ENCODE measurements around the gene ARHGDIG.

GRCh38 chr16:330741-331140 is 50.4 kb downstream of the ARHGDIG start:
- TF ChIP-seq CTCF (conservative IDR thresholded peaks at IDR 0.05) (no peak), ZFX (IDR thresholded peaks at IDR 0.05) (no peak)
